Stimulated activated effector memory CD8-positive, alpha-beta T cell treated with anti-CD3 and anti-CD28 coated beads, Interleukin-12 subunit alpha, Interleukin-12 subunit beta, amount 100 ng/mL, for 72 hours (primary cell): Measurements from ENCODE around the gene C4BPA.

Source experiments
- ATAC-seq: fragments of 150-1000 bp; cut with Tn5 transposase; 2 replicates; pipeline ENCODE4 v1.10.0; 2021
- DNase-seq, 2 donors: peaks; one replicate each; pipeline ENCODE4 v3.0.0; 2021 to 2022; ENCODE audit warnings: low spot score in 2 of 2
- H3K27ac Mint-ChIP-seq: one replicate; pipeline ENCODE4 v1.8.0; 2022; ENCODE audit warnings: mild to moderate bottlenecking, mixed read lengths
- H3K36me3 Mint-ChIP-seq: one replicate; pipeline ENCODE4 v1.8.0; 2022; ENCODE audit warnings: mild to moderate bottlenecking, mixed read lengths
- H3K4me1 Mint-ChIP-seq: one replicate; pipeline ENCODE4 v1.8.0; 2022; ENCODE audit warnings: mixed read lengths
- H3K4me3 Mint-ChIP-seq: one replicate; pipeline ENCODE4 v1.8.0; 2022; ENCODE audit warnings: mild to moderate bottlenecking, mixed read lengths
- H3K9me3 Mint-ChIP-seq: one replicate; pipeline ENCODE4 v1.8.0; 2022; ENCODE audit warnings: mixed read lengths

C4BPA gene

DNA sequence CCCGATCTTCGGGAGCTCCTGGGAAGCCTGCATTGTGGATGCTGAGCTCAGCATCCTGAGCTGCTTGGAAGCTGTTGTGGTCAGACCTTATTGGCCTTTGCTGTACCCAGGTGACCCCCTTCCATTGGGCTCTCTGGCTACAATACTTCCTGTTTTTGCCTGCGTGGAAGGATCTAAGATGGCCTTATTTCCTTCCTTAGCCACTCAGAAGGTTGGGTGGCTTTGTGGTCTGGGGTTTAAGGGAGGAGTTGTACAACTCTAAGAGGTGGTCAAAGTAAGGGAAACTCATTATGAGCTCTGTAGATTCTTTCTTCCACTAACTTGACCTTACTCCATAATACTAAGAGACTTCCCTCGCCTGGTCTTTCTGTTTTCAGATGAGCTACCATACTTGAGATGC, 33.2 kb upstream of the C4BPA start:
- peak; percentile 61 for ATAC-seq
- H3K9me3 Mint-ChIP-seq, result no peaks in the 10 kb centered on the region
- peak in 1 of 2 donors; percentile 42 for DNase-seq
- H3K4me3 Mint-ChIP-seq, result no peak overlapping the region
- peak overlapping the region; percentile 61 for H3K27ac Mint-ChIP-seq
- H3K4me1 Mint-ChIP-seq, result peaks cover 23% of the 10 kb centered on the region
- no peaks in the 10 kb centered on the region for H3K36me3 Mint-ChIP-seq

- peaks cover 23% of the 10 kb centered on the region for H3K4me1 Mint-ChIP-seq
- no peak for ATAC-seq
- H3K36me3 Mint-ChIP-seq, result no peaks in the 10 kb centered on the region
- H3K27ac Mint-ChIP-seq, result no peak overlapping the region
- H3K4me3 Mint-ChIP-seq, result no peak overlapping the region
- peak in 1 of 2 donors; percentile 22 for DNase-seq
- no peaks in the 10 kb centered on the region for H3K9me3 Mint-ChIP-seq
Observed at GRCh38 chr1:207071426-207071825, 32.6 kb upstream of the C4BPA start.

- Mint-ChIP-seq H3K36me3 (no peaks in the 10 kb centered on the region), H3K9me3 (no peaks in the 10 kb centered on the region)
Observed at GRCh38 chr1:207072233-207072632, 31.8 kb upstream of the C4BPA start.

DNA sequence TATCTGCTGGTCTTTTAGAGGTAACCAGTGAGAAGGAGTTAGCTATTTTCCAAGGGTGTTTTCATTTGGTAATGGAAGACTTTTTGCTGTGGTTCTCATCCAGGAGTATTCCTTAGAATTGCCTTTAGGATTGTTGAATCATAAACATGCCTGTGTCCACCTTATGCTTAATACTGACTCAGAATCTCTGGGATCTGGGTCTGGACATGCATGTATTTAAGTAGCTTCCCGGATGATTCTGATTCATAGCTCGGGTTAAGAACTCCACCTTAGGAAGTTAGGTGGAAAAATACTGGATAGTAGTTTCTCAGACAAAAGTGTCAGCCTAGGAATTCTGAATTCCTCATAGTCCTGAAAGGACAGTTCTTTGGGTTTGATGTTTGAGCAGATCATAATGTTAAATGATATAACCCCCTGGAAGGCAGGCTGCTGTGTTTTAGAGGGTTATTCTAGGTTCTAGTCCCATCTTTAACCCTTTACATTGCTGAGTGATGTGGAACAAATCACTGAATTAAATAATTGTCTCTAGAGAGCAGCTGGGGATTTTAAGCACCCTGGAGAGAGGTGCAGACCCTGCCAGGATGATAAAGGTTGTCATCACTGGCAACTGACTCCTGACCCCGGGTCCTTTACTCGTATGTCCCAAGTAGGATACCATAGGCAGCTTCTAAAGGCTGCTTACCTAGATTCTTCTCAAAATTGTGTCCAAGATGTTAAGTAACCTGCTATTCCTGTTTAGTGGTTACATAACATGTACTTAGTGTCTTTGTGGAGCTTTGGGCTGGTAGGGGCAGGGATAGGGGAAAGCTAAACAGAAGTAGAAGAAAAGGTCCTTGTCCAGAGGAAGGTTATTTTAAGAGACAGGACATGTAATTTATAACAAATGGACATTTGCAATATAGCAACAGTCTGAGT, 29.9 kb upstream of the C4BPA start:
- H3K36me3 Mint-ChIP-seq, result no peaks in the 10 kb centered on the region
- ATAC-seq, result no peak
- H3K4me3 Mint-ChIP-seq, result no peak overlapping the region
- no peak overlapping the region for H3K27ac Mint-ChIP-seq
- no peaks in the 10 kb centered on the region for H3K9me3 Mint-ChIP-seq
- DNase-seq, result peak in 1 of 2 donors; percentile 41
- H3K4me1 Mint-ChIP-seq, result peaks cover 20% of the 10 kb centered on the region

More at GRCh38 chr1:207072233-207072632, 31.8 kb upstream of the C4BPA start:
- Mint-ChIP-seq H3K27ac (no peak overlapping the region), H3K4me1 (peaks cover 23% of the 10 kb centered on the region), H3K4me3 (no peak overlapping the region)
- ATAC-seq, result no peak
- peak in 1 of 2 donors; percentile 44 for DNase-seq

DNA sequence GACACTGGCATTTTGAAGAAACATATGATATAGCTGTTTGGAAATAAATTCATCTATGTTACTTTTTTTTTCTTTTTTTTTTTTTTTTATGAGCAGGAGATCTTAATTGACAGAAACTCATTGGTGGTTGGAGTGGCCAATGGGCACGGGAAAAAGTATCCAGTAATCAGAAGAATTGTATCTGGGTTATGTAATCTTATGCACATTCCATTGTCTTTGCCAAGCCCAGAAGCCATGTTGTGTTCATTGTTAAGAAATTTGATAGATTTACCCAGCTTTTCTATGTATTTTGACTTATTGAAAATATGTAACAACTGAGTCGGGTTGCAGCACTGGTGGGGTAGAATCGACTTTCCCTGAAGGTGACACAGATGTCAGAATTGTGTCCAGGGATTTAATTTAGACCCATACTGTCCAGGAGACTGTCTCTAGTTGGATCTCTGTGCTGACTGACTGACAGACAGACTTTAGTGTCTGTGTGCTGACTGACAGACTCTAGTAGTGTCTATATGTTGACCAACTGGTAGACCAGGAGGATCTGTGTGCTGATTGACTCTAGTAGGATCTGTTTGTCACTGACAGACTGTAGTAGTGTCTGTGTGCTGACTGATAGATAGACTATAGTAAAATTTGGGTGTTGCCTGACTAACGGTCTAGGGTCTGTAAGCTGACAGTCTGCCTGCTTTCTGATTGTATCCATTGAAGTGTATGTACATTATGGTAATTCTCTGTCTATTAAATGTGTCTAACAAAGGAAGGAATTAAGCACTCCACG, 27.7 kb upstream of the C4BPA start:
- DNase-seq (peak in 1 of 2 donors; percentile 32), ATAC-seq (no peak)
- Mint-ChIP-seq H3K9me3 (no peaks in the 10 kb centered on the region), H3K4me1 (no peaks in the 10 kb centered on the region), H3K27ac (no peak overlapping the region), H3K4me3 (no peak overlapping the region), H3K36me3 (no peaks in the 10 kb centered on the region)

GRCh38 chr1:207077012-207077411, 27.0 kb upstream of the C4BPA start:
- Mint-ChIP-seq H3K27ac (no peak overlapping the region), H3K36me3 (no peaks in the 10 kb centered on the region), H3K4me1 (no peaks in the 10 kb centered on the region), H3K4me3 (no peak overlapping the region), H3K9me3 (no peaks in the 10 kb centered on the region)
- DNase-seq (no peak), ATAC-seq (no peak)

DNA sequence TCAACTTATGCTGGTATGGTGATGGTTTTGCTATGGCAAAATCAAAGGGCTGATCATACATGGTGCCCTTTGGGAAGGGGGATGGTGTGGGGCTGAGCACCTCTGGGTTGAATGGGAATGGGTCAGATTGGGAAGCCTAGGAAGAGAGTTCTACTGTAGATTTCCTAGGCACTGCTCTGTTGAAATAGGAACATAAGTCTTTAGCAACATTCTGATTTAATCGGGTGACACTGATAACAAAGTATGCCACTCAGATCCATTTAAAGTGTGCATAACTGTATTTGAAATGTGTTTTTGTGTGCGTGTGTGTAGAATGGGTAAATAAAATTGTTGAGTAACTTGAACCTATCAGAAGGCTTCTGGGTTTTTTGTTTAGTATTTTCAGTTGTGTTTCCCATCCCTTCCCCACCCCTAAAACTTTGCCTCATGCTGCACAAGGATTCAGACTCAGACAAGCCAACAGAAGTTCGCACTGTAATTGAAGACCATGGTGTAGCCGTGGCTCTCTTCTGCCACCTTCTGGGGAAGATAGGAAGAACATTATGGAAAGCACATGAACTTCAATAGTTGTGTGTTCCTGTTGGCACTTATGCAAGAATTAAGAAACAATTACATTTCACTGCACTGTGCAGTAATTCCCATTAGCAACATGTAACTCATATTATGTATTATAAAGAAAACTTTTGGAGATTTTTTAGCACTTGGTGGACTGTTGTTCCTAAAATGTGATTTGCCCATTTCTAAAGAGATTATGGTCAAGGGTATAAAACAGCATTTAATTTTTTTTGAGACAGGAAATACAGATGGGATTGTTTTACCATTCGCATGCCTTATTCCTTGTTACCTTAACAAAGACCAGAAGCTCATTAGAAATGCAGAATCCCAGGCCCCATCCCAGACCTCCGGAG, 26.3 kb upstream of the C4BPA start:
- Mint-ChIP-seq H3K4me1 (no peaks in the 10 kb centered on the region), H3K27ac (no peak overlapping the region), H3K36me3 (no peaks in the 10 kb centered on the region), H3K4me3 (no peak overlapping the region), H3K9me3 (no peaks in the 10 kb centered on the region)
- peak; percentile 80 for ATAC-seq
- DNase-seq, result peak; percentile 54 to 75

- Mint-ChIP-seq H3K36me3 (no peaks in the 10 kb centered on the region), H3K27ac (no peak overlapping the region), H3K4me1 (no peaks in the 10 kb centered on the region), H3K9me3 (no peaks in the 10 kb centered on the region), H3K4me3 (no peak overlapping the region)
- ATAC-seq (no peak), DNase-seq (no peak)
Observed at GRCh38 chr1:207078578-207079132, 25.4 kb upstream of the C4BPA start.

GRCh38 chr1:207079706-207080241, 24.3 kb upstream of the C4BPA start:
- no peak overlapping the region for H3K4me3 Mint-ChIP-seq
- no peaks in the 10 kb centered on the region for H3K36me3 Mint-ChIP-seq
- ATAC-seq, result no peak
- H3K9me3 Mint-ChIP-seq, result no peaks in the 10 kb centered on the region
- peaks cover 3% of the 10 kb centered on the region for H3K4me1 Mint-ChIP-seq
- no peak overlapping the region for H3K27ac Mint-ChIP-seq
- DNase-seq, result no peak

GRCh38 chr1:207081088-207081487, 22.9 kb upstream of the C4BPA start:
- no peaks in the 10 kb centered on the region for H3K36me3 Mint-ChIP-seq
- H3K27ac Mint-ChIP-seq, result no peak overlapping the region
- ATAC-seq (no peak), DNase-seq (no peak)
- no peak overlapping the region for H3K4me3 Mint-ChIP-seq
- H3K4me1 Mint-ChIP-seq, result peaks cover 10% of the 10 kb centered on the region
- H3K9me3 Mint-ChIP-seq, result no peaks in the 10 kb centered on the region

DNA sequence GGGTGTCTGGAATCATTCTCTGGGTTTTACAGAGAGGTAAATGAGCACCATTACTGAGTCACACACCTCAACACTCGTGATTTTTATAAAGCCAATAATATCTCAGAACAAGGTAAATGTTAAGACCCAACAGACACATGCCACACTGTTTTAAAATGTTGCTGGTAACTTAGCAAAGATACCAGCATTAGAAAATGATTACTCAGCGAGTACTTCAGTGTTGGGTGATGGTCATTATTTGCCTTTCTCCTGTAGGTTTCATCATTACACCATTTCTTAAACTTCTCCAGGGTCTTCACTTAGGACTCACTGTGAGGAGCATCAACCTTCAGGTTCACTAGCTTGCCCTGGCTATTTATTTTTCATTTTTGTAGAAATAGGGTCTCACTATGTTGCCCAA, 22.2 kb upstream of the C4BPA start:
- H3K9me3 Mint-ChIP-seq, result no peaks in the 10 kb centered on the region
- H3K4me3 Mint-ChIP-seq, result no peak overlapping the region
- DNase-seq, result no peak
- no peak for ATAC-seq
- peaks cover 10% of the 10 kb centered on the region for H3K4me1 Mint-ChIP-seq
- no peak overlapping the region for H3K27ac Mint-ChIP-seq
- no peaks in the 10 kb centered on the region for H3K36me3 Mint-ChIP-seq

DNA sequence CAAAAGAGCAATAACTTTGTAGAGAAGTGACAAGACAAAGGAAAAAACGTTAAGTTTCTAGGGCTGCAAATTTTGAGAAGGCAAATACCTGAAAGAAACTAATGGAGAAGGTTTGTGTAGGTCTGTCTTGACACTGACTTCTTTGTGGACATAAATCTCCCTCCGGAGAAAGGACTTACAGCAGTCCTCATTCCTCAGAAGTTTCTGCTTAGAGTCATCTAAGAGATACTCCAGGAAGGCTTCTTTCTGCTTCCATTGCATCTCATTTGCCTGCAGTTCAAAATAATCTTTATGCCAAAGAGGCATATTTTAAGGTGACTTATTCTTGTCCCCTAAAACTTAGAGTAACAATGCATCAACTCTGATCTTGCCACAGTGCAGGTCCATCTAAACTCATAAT, 19.8 kb upstream of the C4BPA start:
- ATAC-seq (no peak), DNase-seq (no peak)
- no peak overlapping the region for H3K27ac Mint-ChIP-seq
- no peaks in the 10 kb centered on the region for H3K9me3 Mint-ChIP-seq
- H3K36me3 Mint-ChIP-seq, result no peaks in the 10 kb centered on the region
- H3K4me3 Mint-ChIP-seq, result no peak overlapping the region
- H3K4me1 Mint-ChIP-seq, result peaks cover 10% of the 10 kb centered on the region

DNA sequence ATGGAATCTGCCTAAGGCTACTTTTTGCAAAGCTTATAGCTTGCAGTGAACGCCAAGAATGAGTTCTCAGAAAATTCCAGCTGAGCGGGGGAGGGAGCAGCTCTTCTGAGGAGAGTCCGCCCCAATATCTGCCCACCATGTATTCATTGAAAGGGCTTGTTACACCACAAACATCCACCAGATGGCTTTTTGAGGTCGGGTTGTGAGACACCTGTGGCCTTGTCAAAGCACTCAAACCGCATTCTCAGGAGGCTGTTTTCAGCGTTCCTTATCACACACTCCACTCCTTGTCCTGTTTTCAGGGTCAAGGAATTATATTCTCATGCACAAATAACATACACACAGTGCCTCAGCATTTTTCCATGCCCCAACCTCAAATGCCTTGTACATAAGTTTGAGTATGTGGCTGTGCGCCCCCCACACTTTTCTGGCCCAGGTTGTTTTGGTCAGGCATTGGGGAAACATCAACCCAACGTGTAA, 19.3 kb upstream of the C4BPA start:
- DNase-seq (peak; percentile 20 to 66), ATAC-seq (peak; percentile 79)
- Mint-ChIP-seq H3K4me1 (peaks cover 10% of the 10 kb centered on the region), H3K4me3 (no peak overlapping the region), H3K36me3 (no peaks in the 10 kb centered on the region), H3K27ac (no peak overlapping the region), H3K9me3 (no peaks in the 10 kb centered on the region)

- DNase-seq (no peak), ATAC-seq (no peak)
- peak overlapping the region; percentile 24 for H3K27ac Mint-ChIP-seq
- H3K9me3 Mint-ChIP-seq, result no peaks in the 10 kb centered on the region
- no peak overlapping the region for H3K4me3 Mint-ChIP-seq
- no peaks in the 10 kb centered on the region for H3K36me3 Mint-ChIP-seq
- H3K4me1 Mint-ChIP-seq, result peaks cover 10% of the 10 kb centered on the region
Observed at GRCh38 chr1:207085887-207086286, 18.1 kb upstream of the C4BPA start.
